PC-9 (cell line): Measurements from ENCODE around the gene PPP2R2B. TPM values are rescaled to one million over a fixed set of nuclear protein-coding genes. Genes with fewer than 3 reads are reported as not detected.

ENCODE experiments used
- BruUV-seq: library from RNA; stranded (reverse); fragments of 400-500 nt; replicated peaks from 2 replicates; lab custom pipeline; 2021; lab: Mats Ljungman, UMichigan
- CTCF ChIA-PET: fragments of 300-600 bp; sonication (Branson Sonifier 250); formaldehyde crosslinking; loops from one replicate; lab custom pipeline; 2022; ENCODE audit warnings: antibody characterized with exemption; lab: Charles Lee
- POLR2A ChIA-PET: fragments of 300-600 bp; sonication (Branson Sonifier 250); formaldehyde crosslinking; loops from one replicate; lab custom pipeline; 2022; ENCODE audit warnings: antibody characterized with exemption; ENCODE audit not compliant: unreplicated experiment; lab: Charles Lee
- DNase-seq, 2 experiments: peaks; one replicate each; pipeline versions ENCODE4 v3.0.0 to v3.0.0-alpha.2; 2015 to 2022; ENCODE audit warnings: mixed read lengths in 1 of 2
- H2AFZ ChIP-seq: fragments of 200-600 bp; sonication (generic); 2 replicates; pipeline ENCODE4 v1.8.1; 2017; ENCODE audit warnings: antibody characterized with exemption
- H3F3A ChIP-seq: fragments of 200-600 bp; sonication (generic); 2 replicates; pipeline ENCODE4 v1.8.1; 2017; ENCODE audit warnings: antibody characterized with exemption, mild to moderate bottlenecking, low read depth; ENCODE audit not compliant: insufficient read depth
- H3K27ac ChIP-seq: fragments of 200-600 bp; sonication (generic); 2 replicates; pipeline ENCODE4 v1.6.1; 2016; ENCODE audit warnings: mixed run types
- H3K27me3 ChIP-seq: fragments of 200-600 bp; sonication (generic); 2 replicates; pipeline ENCODE4 v1.6.1; 2016; ENCODE audit warnings: low read depth, mixed run types; ENCODE audit not compliant: insufficient read depth
- H3K36me3 ChIP-seq: fragments of 200-600 bp; sonication (generic); 2 replicates; pipeline ENCODE4 v1.6.1; 2016; ENCODE audit warnings: low read depth, mixed run types
- H3K4me1 ChIP-seq: fragments of 200-600 bp; sonication (generic); replicated peaks from 2 replicates; pipeline ENCODE4 v1.6.1; 2016; ENCODE audit warnings: mixed run types; ENCODE audit not compliant: insufficient read depth
- H3K4me2 ChIP-seq: fragments of 200-600 bp; sonication (generic); 2 replicates; pipeline ENCODE4 v1.6.1; 2017; ENCODE audit warnings: mixed run types
- H3K4me3 ChIP-seq: fragments of 200-600 bp; sonication (generic); 2 replicates; pipeline ENCODE4 v1.6.1; 2016; ENCODE audit warnings: mixed run types
- H3K79me2 ChIP-seq: fragments of 200-600 bp; sonication (generic); 2 replicates; pipeline ENCODE4 v1.6.1; 2017; ENCODE audit warnings: low read depth, mixed run types
- H3K9me2 ChIP-seq: fragments of 200-600 bp; sonication (generic); 2 replicates; pipeline ENCODE4 v1.8.1; 2017; ENCODE audit warnings: mild to moderate bottlenecking; ENCODE audit not compliant: insufficient read depth
- H3K9me3 ChIP-seq: fragments of 200-600 bp; sonication (generic); 2 replicates; pipeline ENCODE4 v1.8.1; 2016; ENCODE audit warnings: low read depth; ENCODE audit not compliant: insufficient read depth
- H4K20me1 ChIP-seq: fragments of 200-600 bp; sonication (generic); 2 replicates; pipeline ENCODE4 v1.8.1; 2017; ENCODE audit not compliant: insufficient read depth
- EZH2 ChIP-seq: fragments of 200-600 bp; sonication (generic); IDR thresholded peaks from 2 replicates; pipeline ENCODE4 v1.8.0; 2017; ENCODE audit warnings: antibody characterized with exemption, low read depth
- intact Hi-C: fragments of 100-400 bp; cut with micrococcal nuclease; formaldehyde crosslinking; loops from one replicate; pipeline ENCODE4 v1.10.0; 2022; ENCODE audit not compliant: unreplicated experiment
- total RNA-seq: library from RNA; stranded (reverse); gene quantifications from 2 replicates; pipeline ENCODE4 v1.2.3, GENCODE V29; 2021
- TF ChIP-seq, protein P1 (sequence below): fragments of 200-600 bp; sonication (generic); conservative IDR thresholded peaks from 2 replicates; pipeline ENCODE4 v1.6.1; 2017; ENCODE audit warnings: mixed run types, antibody characterized with exemption, mild to moderate bottlenecking, moderate library complexity

PPP2R2B gene
- total RNA-seq, 1 experiment from 2014 or later = not detected

DNA sequence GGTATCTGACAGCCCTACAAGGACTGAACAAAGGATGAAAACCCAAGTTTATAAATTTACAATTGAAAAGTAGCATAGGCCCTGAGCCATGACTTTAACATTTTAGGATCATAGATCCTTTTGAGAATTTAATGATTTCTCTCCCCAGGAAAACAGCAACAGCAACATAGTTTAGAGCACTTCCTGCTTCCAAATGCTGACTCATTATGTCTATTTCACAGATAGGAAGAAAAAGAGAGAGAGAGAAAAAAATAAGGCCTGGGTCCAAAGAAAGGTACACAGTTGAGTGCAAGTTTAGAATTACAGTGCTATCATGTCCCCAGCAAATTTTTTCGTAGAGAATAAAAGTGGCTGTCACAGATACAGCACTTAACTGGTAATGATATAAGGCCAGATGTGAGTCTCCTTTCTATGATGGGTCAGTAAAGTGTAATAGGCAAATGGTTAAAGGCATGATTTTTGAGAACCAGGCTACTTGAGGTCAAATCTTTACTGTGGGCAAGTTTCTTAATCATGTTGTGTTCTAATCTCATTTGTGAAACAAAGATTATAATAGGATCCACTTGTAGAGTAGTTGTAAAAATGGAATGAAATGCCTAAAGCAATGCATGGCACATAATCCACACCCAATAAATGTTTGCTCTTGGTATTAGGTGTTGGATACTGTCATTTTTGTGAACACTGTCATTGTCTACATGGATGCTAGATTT lies 12.3 kb upstream of the PPP2R2B start:
- H3K4me1 ChIP-seq = no peaks in the 10 kb centered on the region
- no peaks in the 10 kb centered on the region for H3K36me3 ChIP-seq
- no peak overlapping the region for H3K27ac ChIP-seq
- no peaks in the 10 kb centered on the region for H4K20me1 ChIP-seq
- intact Hi-C loops = no loop called here
- no peak overlapping the region for H3K4me3 ChIP-seq
- no peak overlapping the region for H2AFZ ChIP-seq
- H3K79me2 ChIP-seq = no peaks in the 10 kb centered on the region
- H3K9me2 ChIP-seq = no peaks in the 10 kb centered on the region
- TF ChIP-seq, protein P1, sequence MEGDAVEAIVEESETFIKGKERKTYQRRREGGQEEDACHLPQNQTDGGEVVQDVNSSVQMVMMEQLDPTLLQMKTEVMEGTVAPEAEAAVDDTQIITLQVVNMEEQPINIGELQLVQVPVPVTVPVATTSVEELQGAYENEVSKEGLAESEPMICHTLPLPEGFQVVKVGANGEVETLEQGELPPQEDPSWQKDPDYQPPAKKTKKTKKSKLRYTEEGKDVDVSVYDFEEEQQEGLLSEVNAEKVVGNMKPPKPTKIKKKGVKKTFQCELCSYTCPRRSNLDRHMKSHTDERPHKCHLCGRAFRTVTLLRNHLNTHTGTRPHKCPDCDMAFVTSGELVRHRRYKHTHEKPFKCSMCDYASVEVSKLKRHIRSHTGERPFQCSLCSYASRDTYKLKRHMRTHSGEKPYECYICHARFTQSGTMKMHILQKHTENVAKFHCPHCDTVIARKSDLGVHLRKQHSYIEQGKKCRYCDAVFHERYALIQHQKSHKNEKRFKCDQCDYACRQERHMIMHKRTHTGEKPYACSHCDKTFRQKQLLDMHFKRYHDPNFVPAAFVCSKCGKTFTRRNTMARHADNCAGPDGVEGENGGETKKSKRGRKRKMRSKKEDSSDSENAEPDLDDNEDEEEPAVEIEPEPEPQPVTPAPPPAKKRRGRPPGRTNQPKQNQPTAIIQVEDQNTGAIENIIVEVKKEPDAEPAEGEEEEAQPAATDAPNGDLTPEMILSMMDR = no peak
- no peak for TF ChIP-seq EZH2
- H3K9me3 ChIP-seq = no peaks in the 10 kb centered on the region
- no peak overlapping the region for H3K4me2 ChIP-seq
- no TSS peak for BruUV-seq
- DNase-seq = no peak
- H3F3A ChIP-seq = no peaks in the 10 kb centered on the region
- ChIA-PET POLR2A (no interaction called here), CTCF (no interaction called here)
- H3K27me3 ChIP-seq = 0 out of 2 replicates have a peak, but pooled peaks cover 5% of the 10 kb centered on the region

DNA sequence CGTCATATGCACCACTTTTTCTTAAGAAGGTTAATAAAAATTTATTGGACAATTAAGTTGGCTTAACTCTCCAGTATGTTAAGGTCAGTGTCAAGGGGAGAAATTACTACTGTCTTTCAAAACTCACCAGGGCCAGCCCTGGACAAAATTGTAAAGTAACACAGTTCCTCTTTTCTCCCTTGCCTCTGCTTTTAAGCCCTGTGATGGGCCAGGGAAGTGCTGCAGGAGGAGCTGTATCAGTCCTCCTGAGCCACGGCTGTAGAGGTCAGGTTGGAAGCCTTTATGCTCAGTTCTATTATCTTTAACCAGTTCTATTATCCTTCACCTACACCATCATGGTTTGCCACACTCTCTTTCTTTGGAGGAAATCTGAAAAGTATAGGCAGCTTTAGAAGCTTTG lies 11.5 kb upstream of the PPP2R2B start:
- Histone ChIP-seq H3K36me3 (no peaks in the 10 kb centered on the region), H2AFZ (no peak overlapping the region), H3K9me3 (no peaks in the 10 kb centered on the region), H3K4me3 (no peak overlapping the region), H3K79me2 (no peaks in the 10 kb centered on the region), H4K20me1 (no peaks in the 10 kb centered on the region), H3K4me2 (no peak overlapping the region), H3K27ac (no peak overlapping the region), H3K27me3 (0 out of 2 replicates have a peak, but pooled peaks cover 5% of the 10 kb centered on the region), H3K4me1 (no peaks in the 10 kb centered on the region), H3F3A (no peaks in the 10 kb centered on the region), H3K9me2 (no peaks in the 10 kb centered on the region)
- intact Hi-C loops = no loop called here
- no peak for TF ChIP-seq EZH2
- TF ChIP-seq, protein P1 = no peak
- no TSS peak for BruUV-seq
- ChIA-PET POLR2A (no interaction called here), CTCF (no interaction called here)
- no peak for DNase-seq

DNA sequence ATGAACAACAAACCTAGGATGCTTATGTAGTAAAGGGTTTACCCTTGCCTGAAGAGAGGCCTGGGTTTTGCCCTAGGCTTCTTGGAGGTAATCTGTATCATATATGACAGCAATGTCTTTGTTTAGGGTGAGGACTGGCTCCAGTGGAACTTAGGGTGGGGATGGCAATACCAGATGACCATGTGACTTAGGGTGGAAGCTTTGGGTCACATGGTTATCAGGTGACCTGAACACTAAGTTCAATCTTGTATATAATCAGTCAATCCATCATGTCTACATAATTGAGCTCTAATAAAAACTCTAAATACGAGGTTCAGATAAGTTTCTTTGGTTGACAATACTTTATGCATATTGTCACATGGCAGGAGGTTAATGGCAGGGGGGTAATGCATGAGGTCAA lies 10.6 kb upstream of the PPP2R2B start:
- DNase-seq = no peak
- Histone ChIP-seq H4K20me1 (no peaks in the 10 kb centered on the region), H3K9me3 (no peaks in the 10 kb centered on the region), H3F3A (no peaks in the 10 kb centered on the region), H3K9me2 (no peaks in the 10 kb centered on the region), H3K27ac (no peak overlapping the region), H3K27me3 (0 out of 2 replicates have a peak, but pooled peaks cover 2% of the 10 kb centered on the region), H3K4me2 (no peak overlapping the region), H3K4me3 (no peak overlapping the region), H3K36me3 (no peaks in the 10 kb centered on the region), H3K79me2 (no peaks in the 10 kb centered on the region), H2AFZ (no peak overlapping the region), H3K4me1 (no peaks in the 10 kb centered on the region)
- TF ChIP-seq, protein P1 = no peak
- no peak for TF ChIP-seq EZH2
- POLR2A ChIA-PET = no interaction called here
- BruUV-seq = no TSS peak
- intact Hi-C loops = no loop called here
- CTCF ChIA-PET = no interaction called here
